Aorta (tissue), 5 donors: ENCODE results near the gene EPHB1. TPM values are rescaled to one million over a fixed set of nuclear protein-coding genes. Genes with fewer than 3 reads are reported as not detected.

Experiments
- ATAC-seq: fragments of 200-7000 bp; cut with Tn5 transposase; one replicate; pipeline ENCODE4 v1.9.1; 2022; ENCODE audit warnings: moderate library complexity; ENCODE audit not compliant: low FRiP score
- DNase-seq, 2 donors: peaks; one replicate each; pipeline ENCODE4 v3.0.0-alpha.2; 2020
- H3K27ac ChIP-seq, 2 donors: one replicate each; pipeline ENCODE4 v1.5.1; 2013; ENCODE audit warnings: low read length in 2 of 2, mild to moderate bottlenecking in 2 of 2, moderate library complexity in 2 of 2, control low read depth in 1 of 2, inconsistent platforms in 1 of 2, low read depth in 1 of 2
- H3K27me3 ChIP-seq, 2 donors: one replicate each; pipeline ENCODE4 v1.6.1; 2013; ENCODE audit warnings: control low read depth in 1 of 2, low read length in 1 of 2, mild to moderate bottlenecking in 1 of 2, moderate library complexity in 1 of 2; ENCODE audit not compliant: insufficient read depth in 2 of 2, control insufficient read depth in 1 of 2
- H3K36me3 ChIP-seq, 2 donors: one replicate each; pipeline ENCODE4 v1.6.1; 2013; ENCODE audit warnings: control low read depth in 1 of 2, low read length in 1 of 2, mild to moderate bottlenecking in 1 of 2; ENCODE audit not compliant: insufficient read depth in 2 of 2, control insufficient read depth in 1 of 2
- H3K4me1 ChIP-seq, 2 donors: one replicate each; pipeline ENCODE4 v1.6.1; 2013; ENCODE audit warnings: low read length in 2 of 2, control low read depth in 1 of 2, mild to moderate bottlenecking in 1 of 2, moderate library complexity in 1 of 2; ENCODE audit not compliant: insufficient read depth in 2 of 2, control insufficient read depth in 1 of 2
- H3K4me3 ChIP-seq, 2 donors: one replicate each; pipeline ENCODE4 v1.5.1; 2013; ENCODE audit warnings: low read length in 2 of 2, control low read depth in 1 of 2, mild to moderate bottlenecking in 1 of 2
- H3K9me3 ChIP-seq: one replicate; pipeline ENCODE4 v1.6.1; 2013; ENCODE audit warnings: mild to moderate bottlenecking, low read length; ENCODE audit not compliant: control insufficient read depth
- WGBS, 2 donors: extraction: QIAGEN DNeasy Blood & Tissue Kit; methylation state at CpG; one replicate each; pipeline ENCODE4 v1.1.7; 2013; 5-methylcytosine and 5-hydroxymethylcytosine counted together
- intact Hi-C, 2 donors: fragments of 100-400 bp; cut with DNase I; formaldehyde crosslinking; loops; one replicate each; pipeline versions ENCODE4 v1.14.2 to v1.15.0; 2022
- polyA plus RNA-seq, 2 donors: library from polyadenylated mRNA; stranded (reverse); fragments of 200-250 nt; gene quantifications; one replicate each; pipeline ENCODE4 v1.2.3, GENCODE V29; 2013
- total RNA-seq, 2 donors: library from RNA; stranded (reverse); fragmentation: NEBNext Ultra II Directional; extraction: Animal tissue kit (Norgen Biotek cat#: 25700); gene quantifications; one replicate each; pipeline ENCODE4 v1.2.1, GENCODE V29; 2021
- donor health status: healthy with polysubstance abuse.
- donor health status: Bipolar disorder and iron deficiency.
- donor health status: DM: no; HTN: no; CAD: no.
- donor health status: DM: no; HTN: no; CAD: no.
- donor health status: DM: yes; HTN: yes; CAD: no.

EPHB1 gene
- total and polyA plus RNA-seq, 4 donors = 0.31 to 4.8 (median 3.6) TPM; not detected in 1

DNA sequence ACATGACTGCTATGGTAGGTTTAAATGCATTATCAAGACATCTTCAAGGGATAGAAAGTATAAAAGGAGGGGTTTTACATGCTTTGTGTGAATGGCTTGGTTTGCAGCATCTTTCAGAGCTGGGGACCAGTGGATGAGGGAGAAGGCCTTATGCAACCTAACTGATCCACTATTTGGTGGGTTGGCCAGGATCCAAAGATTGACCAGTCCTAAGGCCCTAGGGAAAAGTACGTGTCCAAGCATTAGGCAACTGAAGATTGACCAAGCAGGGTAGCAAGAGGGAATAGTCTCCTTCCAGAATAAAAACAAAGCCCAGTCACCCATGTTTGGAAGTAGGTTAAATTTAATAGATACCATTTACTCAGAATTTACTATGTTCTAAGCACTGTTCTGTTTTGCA is 509.3 kb downstream of the EPHB1 start:
- H3K36me3 ChIP-seq = no peaks in the 10 kb centered on the region
- H3K4me1 ChIP-seq = no peaks in the 10 kb centered on the region
- peaks cover 0 to 2% of the 10 kb centered on the region in 2 donors for H3K27me3 ChIP-seq
- H3K9me3 ChIP-seq = peaks cover 4% of the 10 kb centered on the region
- 60 to 63% methylated on average over 1 of the region's 1 CpG for WGBS, 2 donors
- H3K27ac ChIP-seq = no peak overlapping the region
- DNase-seq = no peak
- intact Hi-C loops = no loop called here
- H3K4me3 ChIP-seq = no peak overlapping the region
- ATAC-seq = no peak

Other genes starting within 250 kb of the EPHB1 start
- gene KY, start 144.2 kb upstream of the EPHB1 start, total RNA-seq = 1 to 10 TPM; 1.2 to 1.8 TPM
- under 1 TPM; 0.13 TPM for gene KY, start 144.2 kb upstream of the EPHB1 start, polyA plus RNA-seq